ENCODE data around the gene PAFAH2. TPM values are rescaled to one million over a fixed set of nuclear protein-coding genes. Genes with fewer than 3 reads are reported as not detected.

PAFAH2 gene
- total RNA-seq, 1 donor from 2014 or later, result 22.6 TPM

DNA sequence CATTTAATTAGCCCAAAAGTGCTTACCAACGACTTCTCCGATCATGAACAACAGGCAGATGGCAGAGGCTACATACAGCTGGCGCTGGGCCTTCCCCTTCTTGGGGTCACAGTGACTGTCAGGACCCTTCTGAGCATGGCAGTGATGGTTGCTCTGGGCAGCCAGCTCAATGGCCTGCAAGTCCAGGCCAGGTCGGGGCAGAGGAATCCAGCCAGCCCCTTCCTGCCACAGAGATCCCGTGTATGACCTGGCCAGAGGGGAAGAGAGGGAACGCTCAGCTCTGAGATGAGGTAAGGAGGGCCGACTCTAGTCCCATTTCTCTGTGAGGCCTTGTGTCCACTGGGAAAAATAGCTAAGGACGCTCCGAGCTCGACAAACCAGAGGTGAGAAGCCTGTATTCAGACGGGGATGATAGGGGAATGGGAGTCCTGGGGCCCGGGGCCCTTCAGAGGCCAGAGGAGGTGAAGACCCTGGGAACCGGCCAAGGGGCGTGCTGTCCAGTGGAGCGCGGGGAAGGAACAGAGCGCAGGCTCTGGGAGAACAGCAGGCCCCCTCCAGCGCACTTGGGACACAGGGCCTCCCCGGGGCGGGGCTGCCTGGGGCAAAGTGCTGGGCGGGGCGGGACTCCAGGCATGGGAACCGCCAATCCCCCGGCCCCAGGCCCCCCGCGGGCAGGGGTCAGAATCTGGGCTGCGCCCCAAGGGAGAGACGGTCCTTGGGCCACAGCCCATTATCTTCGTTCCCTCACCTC is 47.3 kb upstream of the PAFAH2 start:
- Histone ChIP-seq H3K27me3 (peaks cover 61% of the 10 kb centered on the region), H3K36me3 (no peaks in the 10 kb centered on the region), H3K9me3 (no peaks in the 10 kb centered on the region), H3K4me1 (peaks cover 6% of the 10 kb centered on the region), H3K4me3 (no peak overlapping the region), H3K27ac (no peak overlapping the region)
- intact Hi-C loops (cut with DNase I), result no loop called here
- TF ChIP-seq, protein P1, sequence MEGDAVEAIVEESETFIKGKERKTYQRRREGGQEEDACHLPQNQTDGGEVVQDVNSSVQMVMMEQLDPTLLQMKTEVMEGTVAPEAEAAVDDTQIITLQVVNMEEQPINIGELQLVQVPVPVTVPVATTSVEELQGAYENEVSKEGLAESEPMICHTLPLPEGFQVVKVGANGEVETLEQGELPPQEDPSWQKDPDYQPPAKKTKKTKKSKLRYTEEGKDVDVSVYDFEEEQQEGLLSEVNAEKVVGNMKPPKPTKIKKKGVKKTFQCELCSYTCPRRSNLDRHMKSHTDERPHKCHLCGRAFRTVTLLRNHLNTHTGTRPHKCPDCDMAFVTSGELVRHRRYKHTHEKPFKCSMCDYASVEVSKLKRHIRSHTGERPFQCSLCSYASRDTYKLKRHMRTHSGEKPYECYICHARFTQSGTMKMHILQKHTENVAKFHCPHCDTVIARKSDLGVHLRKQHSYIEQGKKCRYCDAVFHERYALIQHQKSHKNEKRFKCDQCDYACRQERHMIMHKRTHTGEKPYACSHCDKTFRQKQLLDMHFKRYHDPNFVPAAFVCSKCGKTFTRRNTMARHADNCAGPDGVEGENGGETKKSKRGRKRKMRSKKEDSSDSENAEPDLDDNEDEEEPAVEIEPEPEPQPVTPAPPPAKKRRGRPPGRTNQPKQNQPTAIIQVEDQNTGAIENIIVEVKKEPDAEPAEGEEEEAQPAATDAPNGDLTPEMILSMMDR (IDR thresholded peaks at IDR 0.05), result no peak
- ATAC-seq (peak; percentile 8), DNase-seq (no peak)

DNA sequence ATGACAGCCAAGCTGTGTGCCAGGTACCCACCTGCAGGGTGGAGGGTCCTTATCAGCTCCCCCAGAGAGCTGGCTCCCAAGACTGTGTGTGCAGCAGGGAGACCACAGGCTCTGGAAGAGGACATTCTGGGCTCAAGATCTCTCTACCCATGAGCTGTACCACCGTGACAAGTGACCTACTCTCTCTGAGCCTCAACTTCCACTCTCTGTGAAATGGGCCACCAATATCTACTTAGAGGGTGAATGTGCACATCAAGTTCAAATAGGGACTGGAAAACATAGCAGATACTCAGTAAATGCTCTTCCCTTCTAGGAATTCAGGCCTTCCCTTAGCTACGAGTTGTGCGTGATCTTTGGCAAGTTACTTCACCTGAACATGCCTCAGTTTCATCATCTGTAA is 46.6 kb upstream of the PAFAH2 start:
- no peak for ATAC-seq
- peaks cover 57% of the 10 kb centered on the region for H3K27me3 ChIP-seq

DNA sequence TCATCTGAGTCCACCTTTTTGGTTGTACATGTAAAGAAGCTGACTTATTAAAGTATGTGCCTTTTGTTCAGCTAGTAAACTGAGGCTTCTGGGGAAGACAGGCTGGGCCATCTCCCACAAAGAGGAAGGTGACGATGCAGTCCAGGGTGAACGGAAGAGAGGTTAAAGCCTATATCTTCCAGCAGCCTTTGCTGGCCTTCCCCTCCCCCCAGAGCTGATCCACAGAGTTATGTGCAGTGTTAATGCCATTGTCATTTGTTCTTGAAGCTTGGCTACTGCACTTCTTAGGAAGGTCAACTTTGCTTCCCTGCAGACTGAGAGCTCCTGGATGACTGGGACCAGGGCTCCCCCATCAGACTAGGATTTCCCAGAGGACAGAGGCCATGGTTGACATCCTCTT is 45.9 kb upstream of the PAFAH2 start:
- peaks cover 57% of the 10 kb centered on the region for H3K27me3 ChIP-seq
- TF ChIP-seq, protein P1 (IDR thresholded peaks at IDR 0.05), result no peak
- DNase-seq (no peak), ATAC-seq (no peak)
- peaks cover 6% of the 10 kb centered on the region for H3K4me1 ChIP-seq
- H3K4me3 ChIP-seq, result no peak overlapping the region
- no peaks in the 10 kb centered on the region for H3K36me3 ChIP-seq
- no peaks in the 10 kb centered on the region for H3K9me3 ChIP-seq
- intact Hi-C loops (cut with DNase I), result no loop called here
- H3K27ac ChIP-seq, result no peak overlapping the region

More for the DNA sequence above, 46.6 kb upstream of the PAFAH2 start:
- Histone ChIP-seq H3K36me3 (no peaks in the 10 kb centered on the region), H3K27ac (no peak overlapping the region), H3K4me1 (peaks cover 6% of the 10 kb centered on the region), H3K4me3 (no peak overlapping the region), H3K9me3 (no peaks in the 10 kb centered on the region)
- no peak for DNase-seq
- TF ChIP-seq, protein P1 (IDR thresholded peaks at IDR 0.05), result no peak
- intact Hi-C loops (cut with DNase I), result no loop called here

DNA sequence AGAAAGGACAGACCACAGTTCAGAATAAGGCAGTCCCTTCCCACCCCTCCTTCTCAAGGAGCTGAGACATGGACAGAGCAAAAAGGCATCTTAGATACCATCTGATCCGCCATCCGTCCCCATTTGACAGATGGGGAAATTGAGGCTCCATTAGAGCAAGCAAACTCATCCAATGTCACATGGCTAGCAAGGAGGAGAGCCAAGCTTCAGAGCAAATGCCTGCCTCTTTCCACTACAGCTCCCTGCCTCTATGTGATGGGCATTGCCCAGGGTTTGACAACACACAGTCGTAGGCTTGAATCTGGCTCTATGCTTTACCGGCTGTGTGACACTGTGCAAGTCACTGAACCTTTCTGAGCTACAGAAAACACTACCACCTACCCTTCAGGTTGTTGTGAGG is 44.1 kb upstream of the PAFAH2 start:
- DNase-seq (no peak), ATAC-seq (no peak)
- intact Hi-C loops (cut with DNase I), result no loop called here
- Histone ChIP-seq H3K27ac (no peak overlapping the region), H3K27me3 (peaks cover 45% of the 10 kb centered on the region), H3K36me3 (no peaks in the 10 kb centered on the region), H3K9me3 (no peaks in the 10 kb centered on the region), H3K4me1 (peaks cover 6% of the 10 kb centered on the region), H3K4me3 (no peak overlapping the region)
- TF ChIP-seq, protein P1 (IDR thresholded peaks at IDR 0.05), result no peak

DNA sequence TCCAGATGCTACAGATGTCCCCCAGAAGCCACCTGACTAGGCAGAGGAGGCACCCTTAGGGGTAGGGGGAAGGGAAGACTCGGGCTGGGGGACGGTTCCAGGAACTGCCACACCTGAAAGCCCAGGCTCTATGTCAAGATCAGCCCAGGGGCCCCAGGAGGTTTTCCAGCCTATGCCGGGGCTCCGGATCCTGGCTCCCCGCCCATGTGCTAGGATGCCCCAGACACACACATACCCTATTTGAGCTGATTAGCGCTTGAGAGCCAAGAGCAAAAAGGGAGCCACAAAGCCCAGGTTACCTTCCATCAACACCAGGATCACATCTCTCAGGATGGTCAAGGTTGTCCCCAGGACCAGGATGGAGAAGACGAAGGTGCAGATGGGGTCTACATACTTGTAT is 43.5 kb upstream of the PAFAH2 start:
- Histone ChIP-seq H3K4me3 (no peak overlapping the region), H3K27ac (no peak overlapping the region), H3K36me3 (no peaks in the 10 kb centered on the region), H3K27me3 (peaks cover 39% of the 10 kb centered on the region), H3K9me3 (no peaks in the 10 kb centered on the region), H3K4me1 (peaks cover 6% of the 10 kb centered on the region)
- DNase-seq (no peak), ATAC-seq (no peak)
- intact Hi-C loops (cut with DNase I), result no loop called here
- TF ChIP-seq, protein P1 (IDR thresholded peaks at IDR 0.05), result no peak

Measured in upper lobe of right lung (tissue), 1 donor.